ENCODE results near the gene PCDH10. TPM values are rescaled to one million over a fixed set of nuclear protein-coding genes. Genes with fewer than 3 reads are reported as not detected.

PCDH10 gene
- total RNA-seq, 1 donor from 2014 or later = 30.2 TPM

DNA sequence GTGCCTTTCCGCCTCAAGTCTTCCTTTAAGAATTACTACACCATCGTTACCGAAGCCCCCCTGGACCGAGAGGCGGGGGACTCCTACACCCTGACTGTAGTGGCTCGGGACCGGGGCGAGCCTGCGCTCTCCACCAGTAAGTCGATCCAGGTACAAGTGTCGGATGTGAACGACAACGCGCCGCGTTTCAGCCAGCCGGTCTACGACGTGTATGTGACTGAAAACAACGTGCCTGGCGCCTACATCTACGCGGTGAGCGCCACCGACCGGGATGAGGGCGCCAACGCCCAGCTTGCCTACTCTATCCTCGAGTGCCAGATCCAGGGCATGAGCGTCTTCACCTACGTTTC is 2.2 kb downstream of the PCDH10 start:
- Mint-ChIP-seq H3K9me3 (ENCODE audit: low read depth) (no peaks in the 10 kb centered on the region), H3K4me1 (ENCODE audit: low read depth) (peaks cover 80% of the 10 kb centered on the region), H3K4me3 (ENCODE audit: unreplicated experiment) (peak overlapping the region; percentile 87), H3K36me3 (ENCODE audit: low read depth) (no peaks in the 10 kb centered on the region), H3K27ac (ENCODE audit: unreplicated experiment) (peak overlapping the region; percentile 57), H3K27me3 (ENCODE audit: low read depth) (no peaks in the 10 kb centered on the region)
- no peak for TF ChIP-seq CTCF (IDR thresholded peaks at IDR 0.05)
- no peak for DNase-seq (ENCODE audit: low spot score)

- DNase-seq (ENCODE audit: low spot score) = no peak
- peak overlapping the region; percentile 87 for H3K4me3 Mint-ChIP-seq (ENCODE audit: unreplicated experiment)
- H3K27me3 Mint-ChIP-seq (ENCODE audit: low read depth) = no peaks in the 10 kb centered on the region
- TF ChIP-seq CTCF (IDR thresholded peaks at IDR 0.05) = peak; percentile 72
- no peaks in the 10 kb centered on the region for H3K9me3 Mint-ChIP-seq (ENCODE audit: low read depth)
- no peaks in the 10 kb centered on the region for H3K36me3 Mint-ChIP-seq (ENCODE audit: low read depth)
- peaks cover 81% of the 10 kb centered on the region for H3K4me1 Mint-ChIP-seq (ENCODE audit: low read depth)
- H3K27ac Mint-ChIP-seq (ENCODE audit: unreplicated experiment) = peak overlapping the region; percentile 64
These were observed 2.7 kb downstream of the PCDH10 start for GRCh38 chr4:133151691-133152329.

GRCh38 chr4:133152330-133152821 is 3.3 kb downstream of the PCDH10 start:
- no peaks in the 10 kb centered on the region for H3K36me3 Mint-ChIP-seq (ENCODE audit: low read depth)
- peak overlapping the region; percentile 87 for H3K4me3 Mint-ChIP-seq (ENCODE audit: unreplicated experiment)
- no peaks in the 10 kb centered on the region for H3K9me3 Mint-ChIP-seq (ENCODE audit: low read depth)
- TF ChIP-seq CTCF (IDR thresholded peaks at IDR 0.05) = no peak
- peaks cover 76% of the 10 kb centered on the region for H3K4me1 Mint-ChIP-seq (ENCODE audit: low read depth)
- H3K27ac Mint-ChIP-seq (ENCODE audit: unreplicated experiment) = peak overlapping the region; percentile 64
- DNase-seq (ENCODE audit: low spot score) = no peak
- no peaks in the 10 kb centered on the region for H3K27me3 Mint-ChIP-seq (ENCODE audit: low read depth)

DNA sequence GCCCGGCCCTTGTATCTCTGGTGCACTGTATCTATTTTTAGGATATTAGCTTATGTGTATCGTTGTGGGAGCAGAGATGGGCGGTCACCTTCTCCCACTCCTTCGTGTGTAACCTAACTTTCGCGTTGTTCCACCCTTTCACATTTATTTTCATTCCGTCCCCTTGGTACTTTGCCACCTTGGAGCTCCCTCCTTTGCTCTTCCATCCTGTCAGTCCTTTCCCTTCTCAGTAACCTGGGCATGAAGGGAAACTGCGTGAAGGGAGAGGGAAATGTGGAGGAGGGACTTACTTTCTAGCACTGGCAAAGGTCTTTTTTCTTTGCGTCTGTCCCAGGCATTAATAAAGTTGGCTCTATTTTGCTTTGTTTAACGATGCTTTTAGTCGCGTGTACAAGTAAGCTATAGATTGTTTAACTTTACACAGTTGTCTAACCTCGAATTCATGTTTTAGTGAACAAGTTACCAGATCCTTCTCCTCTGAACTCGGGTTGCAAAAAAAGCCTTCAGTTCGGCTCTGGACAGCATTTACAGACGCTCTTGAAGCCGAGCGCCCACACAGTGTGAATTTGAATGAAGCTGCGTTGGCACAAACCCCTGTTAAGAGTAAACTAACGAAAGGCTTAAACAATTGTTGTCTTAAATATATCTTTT is 3.9 kb downstream of the PCDH10 start:
- DNase-seq (ENCODE audit: low spot score) = no peak
- Mint-ChIP-seq H3K4me1 (ENCODE audit: low read depth) (peaks cover 76% of the 10 kb centered on the region), H3K9me3 (ENCODE audit: low read depth) (no peaks in the 10 kb centered on the region), H3K4me3 (ENCODE audit: unreplicated experiment) (peak overlapping the region; percentile 87), H3K27ac (ENCODE audit: unreplicated experiment) (peak overlapping the region; percentile 64), H3K27me3 (ENCODE audit: low read depth) (no peaks in the 10 kb centered on the region), H3K36me3 (ENCODE audit: low read depth) (no peaks in the 10 kb centered on the region)
- no peak for TF ChIP-seq CTCF (IDR thresholded peaks at IDR 0.05)

- Mint-ChIP-seq H3K36me3 (ENCODE audit: low read depth) (no peaks in the 10 kb centered on the region), H3K4me1 (ENCODE audit: low read depth) (peaks cover 61% of the 10 kb centered on the region)
These were observed 5.6 kb downstream of the PCDH10 start for GRCh38 chr4:133154725-133155124.

More at GRCh38 chr4:133154725-133155124, 5.6 kb downstream of the PCDH10 start:
- Mint-ChIP-seq H3K27ac (ENCODE audit: unreplicated experiment) (no peak overlapping the region), H3K9me3 (ENCODE audit: low read depth) (no peaks in the 10 kb centered on the region), H3K27me3 (ENCODE audit: low read depth) (no peaks in the 10 kb centered on the region), H3K4me3 (ENCODE audit: unreplicated experiment) (no peak overlapping the region)
- peak; percentile 90 for TF ChIP-seq CTCF (IDR thresholded peaks at IDR 0.05)
- no peak for DNase-seq (ENCODE audit: low spot score)
